ENCODE data around the gene DUOX2. TPM values are rescaled to one million over a fixed set of nuclear protein-coding genes. Genes with fewer than 3 reads are reported as not detected.

The DUOX2 gene
- total RNA-seq, 1 experiment from 2014 or later: 0.30 TPM

DNA sequence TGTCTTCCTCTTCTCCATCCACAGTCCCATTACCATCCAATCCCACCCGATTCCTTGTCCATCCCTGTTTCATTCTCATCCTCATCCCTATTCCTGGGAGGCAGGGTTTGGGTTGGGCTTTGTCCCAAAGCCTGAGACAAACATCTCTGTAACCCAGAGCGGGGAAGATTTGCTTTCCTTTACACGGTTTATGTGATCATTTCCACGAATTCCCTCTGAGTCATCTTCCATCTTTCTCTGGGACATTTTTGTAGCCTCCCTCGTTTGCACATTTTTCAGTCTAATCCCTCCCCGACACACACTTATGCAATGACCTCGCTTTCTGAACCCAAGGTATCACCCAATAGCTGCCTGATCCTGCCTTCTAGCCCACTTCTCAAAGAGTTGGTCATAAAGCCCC, 22.8 kb downstream of the DUOX2 start:
- TF ChIP-seq CTCF (IDR thresholded peaks at IDR 0.05; ENCODE audit: unreplicated experiment): no peak
- ChIA-PET CTCF (interaction anchor here (0.6 kb wide), 1 partner anchor 306 kb away, joined by 4 read pairs; no protein-coding TSS in a partner anchor), POLR2A (no interaction called here)
- Mint-ChIP-seq H3K4me3 (ENCODE audit: unreplicated experiment) (no peak overlapping the region), H3K36me3 (ENCODE audit: insufficient read depth, unreplicated experiment) (no peaks in the 10 kb centered on the region), H3K27me3 (ENCODE audit: insufficient read depth, unreplicated experiment) (peaks cover 35% of the 10 kb centered on the region), H3K9me3 (ENCODE audit: unreplicated experiment) (no peaks in the 10 kb centered on the region), H3K4me1 (ENCODE audit: insufficient read depth, unreplicated experiment) (peaks cover 8% of the 10 kb centered on the region), H3K27ac (ENCODE audit: low read depth, unreplicated experiment) (no peak overlapping the region)
- intact Hi-C loops (cut with micrococcal nuclease): no loop called here
- DNase-seq (ENCODE audit: unreplicated experiment): peak; percentile 39
- BruUV-seq (replicated peaks): no TSS peak

GRCh38 chr15:45089712-45090373, 24.1 kb downstream of the DUOX2 start:
- no peaks in the 10 kb centered on the region for H3K9me3 Mint-ChIP-seq (ENCODE audit: unreplicated experiment)
- TF ChIP-seq CTCF (IDR thresholded peaks at IDR 0.05; ENCODE audit: unreplicated experiment): no peak
- ChIA-PET CTCF (interaction anchor here (1.9 kb wide), 1 partner anchor 28 kb away, joined by 9 read pairs; no protein-coding TSS in a partner anchor), POLR2A (no interaction called here)
- no peak overlapping the region for H3K4me3 Mint-ChIP-seq (ENCODE audit: unreplicated experiment)
- no peak for DNase-seq (ENCODE audit: unreplicated experiment)
- intact Hi-C loops (cut with micrococcal nuclease): no loop called here
- H3K27me3 Mint-ChIP-seq (ENCODE audit: insufficient read depth, unreplicated experiment): peaks cover 35% of the 10 kb centered on the region
- H3K36me3 Mint-ChIP-seq (ENCODE audit: insufficient read depth, unreplicated experiment): no peaks in the 10 kb centered on the region
- no TSS peak for BruUV-seq (replicated peaks)
- no peak overlapping the region for H3K27ac Mint-ChIP-seq (ENCODE audit: low read depth, unreplicated experiment)
- H3K4me1 Mint-ChIP-seq (ENCODE audit: insufficient read depth, unreplicated experiment): peaks cover 8% of the 10 kb centered on the region

- H3K36me3 Mint-ChIP-seq (ENCODE audit: insufficient read depth, unreplicated experiment): no peaks in the 10 kb centered on the region
- BruUV-seq (replicated peaks): no TSS peak
- TF ChIP-seq CTCF (IDR thresholded peaks at IDR 0.05; ENCODE audit: unreplicated experiment): no peak
- no peak overlapping the region for H3K4me3 Mint-ChIP-seq (ENCODE audit: unreplicated experiment)
- peaks cover 35% of the 10 kb centered on the region for H3K27me3 Mint-ChIP-seq (ENCODE audit: insufficient read depth, unreplicated experiment)
- H3K4me1 Mint-ChIP-seq (ENCODE audit: insufficient read depth, unreplicated experiment): peaks cover 8% of the 10 kb centered on the region
- CTCF ChIA-PET: interaction anchor here (1.1 to 1.9 kb wide), 2 partner anchors 29 to 121 kb away, joined by 3 to 9 read pairs; no protein-coding TSS in a partner anchor
- DNase-seq (ENCODE audit: unreplicated experiment): no peak
- intact Hi-C loops (cut with micrococcal nuclease): no loop called here
- POLR2A ChIA-PET: no interaction called here
- no peaks in the 10 kb centered on the region for H3K9me3 Mint-ChIP-seq (ENCODE audit: unreplicated experiment)
- H3K27ac Mint-ChIP-seq (ENCODE audit: low read depth, unreplicated experiment): no peak overlapping the region
Measured at GRCh38 chr15:45088801-45089711, 24.9 kb downstream of the DUOX2 start.

DNA sequence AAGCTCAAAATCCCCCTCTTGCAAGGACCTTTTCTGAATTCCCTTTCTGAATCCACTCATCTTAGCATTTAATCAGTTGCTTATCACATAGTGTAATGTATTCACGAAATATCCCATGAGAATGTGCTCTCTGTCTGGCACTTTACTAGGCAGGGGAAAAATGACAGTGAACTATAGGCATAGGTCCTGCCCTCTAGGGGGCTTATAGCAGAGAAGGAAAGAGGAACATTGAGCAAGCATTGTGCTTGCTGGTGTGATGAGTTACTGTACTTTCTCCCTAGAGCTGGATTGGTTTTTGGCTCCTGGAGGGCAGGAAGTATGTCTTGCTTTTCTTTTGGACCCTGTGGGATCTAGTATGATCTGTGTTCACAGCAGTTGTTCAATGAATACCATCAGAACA, 26.5 kb downstream of the DUOX2 start:
- Mint-ChIP-seq H3K4me3 (ENCODE audit: unreplicated experiment) (no peak overlapping the region), H3K27me3 (ENCODE audit: insufficient read depth, unreplicated experiment) (peaks cover 39% of the 10 kb centered on the region), H3K36me3 (ENCODE audit: insufficient read depth, unreplicated experiment) (no peaks in the 10 kb centered on the region), H3K4me1 (ENCODE audit: insufficient read depth, unreplicated experiment) (peaks cover 8% of the 10 kb centered on the region), H3K27ac (ENCODE audit: low read depth, unreplicated experiment) (no peak overlapping the region), H3K9me3 (ENCODE audit: unreplicated experiment) (no peaks in the 10 kb centered on the region)
- intact Hi-C loops (cut with micrococcal nuclease): no loop called here
- no TSS peak for BruUV-seq (replicated peaks)
- ChIA-PET CTCF (no interaction called here), POLR2A (no interaction called here)
- TF ChIP-seq CTCF (IDR thresholded peaks at IDR 0.05; ENCODE audit: unreplicated experiment): no peak
- DNase-seq (ENCODE audit: unreplicated experiment): no peak
